ENCODE measurements around the gene LMF1.

Gene LMF1

GRCh38 chr16:917591-918061 lies 53.2 kb downstream of the LMF1 start:
- H3K4me3 ChIP-seq (ENCODE audit: low read length): no peak overlapping the region
- TF ChIP-seq CTCF (conservative IDR thresholded peaks at IDR 0.05; ENCODE audit: low read length): no peak
- DNase-seq (ENCODE audit: low read depth): no peak

GRCh38 chr16:916035-916799 lies 54.6 kb downstream of the LMF1 start:
- no peak for DNase-seq (ENCODE audit: low read depth)
- no peak for TF ChIP-seq CTCF (conservative IDR thresholded peaks at IDR 0.05; ENCODE audit: low read length)
- H3K4me3 ChIP-seq (ENCODE audit: low read length): no peak overlapping the region

GRCh38 chr16:915546-915945 lies 55.2 kb downstream of the LMF1 start:
- no peak for TF ChIP-seq CTCF (conservative IDR thresholded peaks at IDR 0.05; ENCODE audit: low read length)
- DNase-seq (ENCODE audit: low read depth): no peak

GRCh38 chr16:914440-914839 lies 56.3 kb downstream of the LMF1 start:
- no peak overlapping the region for H3K4me3 ChIP-seq (ENCODE audit: low read length)
- no peak for TF ChIP-seq CTCF (conservative IDR thresholded peaks at IDR 0.05; ENCODE audit: low read length)
- DNase-seq (ENCODE audit: low read depth): peak; percentile 3

More at GRCh38 chr16:915546-915945, 55.2 kb downstream of the LMF1 start:
- no peak overlapping the region for H3K4me3 ChIP-seq (ENCODE audit: low read length)

- TF ChIP-seq CTCF (conservative IDR thresholded peaks at IDR 0.05; ENCODE audit: low read length): no peak
- DNase-seq (ENCODE audit: low read depth): no peak
- no peak overlapping the region for H3K4me3 ChIP-seq (ENCODE audit: low read length)
Measured at GRCh38 chr16:913817-914439, 56.9 kb downstream of the LMF1 start.

GRCh38 chr16:912684-913613 lies 57.8 kb downstream of the LMF1 start:
- no peak overlapping the region for H3K4me3 ChIP-seq (ENCODE audit: low read length)
- no peak for DNase-seq (ENCODE audit: low read depth)
- TF ChIP-seq CTCF (conservative IDR thresholded peaks at IDR 0.05; ENCODE audit: low read length): no peak

Measured in AG10803 (cell line).